Suprapubic skin (tissue), 4 donors: Measurements from ENCODE around the gene ZNF628.

Experiments used
- CTCF ChIP-seq, 2 donors: fragments of 200-600 bp in 1 of 2; fragments of 450-650 bp in 1 of 2; sonication (generic) in 1 of 2; IDR thresholded peaks; one replicate each; pipeline ENCODE4 v1.5.1; 2016 to 2019; ENCODE audit warnings: antibody characterized with exemption in 2 of 2, mild to moderate bottlenecking in 1 of 2, moderate library complexity in 1 of 2
- EP300 ChIP-seq: sonication (generic); formaldehyde crosslinking; IDR thresholded peaks from one replicate; pipeline ENCODE4 v1.6.1; 2017; ENCODE audit warnings: antibody characterized with exemption
- POLR2A ChIP-seq, 2 donors: fragments of 450-650 bp; IDR thresholded peaks; one replicate each; pipeline ENCODE4 v1.6.1; 2017; ENCODE audit warnings: antibody characterized with exemption in 2 of 2, mild to moderate bottlenecking in 2 of 2, moderate library complexity in 2 of 2
- POLR2AphosphoS5 ChIP-seq, 3 donors: sonication (generic); formaldehyde crosslinking; IDR thresholded peaks; one replicate each; pipeline ENCODE4 v1.6.1; 2017; ENCODE audit warnings: antibody characterized with exemption in 3 of 3

- TF ChIP-seq POLR2AphosphoS5 (IDR thresholded peaks at IDR 0.05) (no peak), CTCF (IDR thresholded peaks at IDR 0.05) (no peak), POLR2A (IDR thresholded peaks at IDR 0.05) (no peak), EP300 (no peak)
These were observed 35.1 kb upstream of the ZNF628 start for GRCh38 chr19:55441319-55441691.
